T-helper 9 cell (primary cell): ENCODE data around the gene ULK4.
"Not testable (repeated sequence)": the region's sequence is repeated elsewhere in the genome, so short reads cannot be mapped to it uniquely, and the experiment has no call there.

Source experiments
- DNase-seq: peaks from one replicate; pipeline ENCODE4 v3.0.0-alpha.2; 2020

The ULK4 gene

DNA sequence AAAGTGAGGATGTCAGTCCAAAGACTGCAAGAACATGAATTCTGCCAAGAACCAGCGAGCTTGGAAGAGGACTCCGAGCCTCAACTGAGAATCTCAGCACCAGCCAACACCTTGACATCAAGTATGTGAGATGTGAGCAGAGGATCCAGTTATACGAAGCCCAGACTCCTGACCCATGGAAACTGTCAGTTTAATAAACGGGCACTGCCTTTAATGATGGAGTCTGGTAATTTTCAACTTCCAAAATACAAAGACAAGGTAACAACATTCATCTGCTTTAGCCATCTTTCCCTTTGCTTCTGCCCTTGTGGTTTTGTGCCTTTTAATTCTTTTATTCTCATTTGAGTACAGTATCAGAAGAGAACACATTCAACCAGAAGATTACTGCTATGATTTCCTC is 211.9 kb downstream of the ULK4 start:
- no peak for DNase-seq

DNA sequence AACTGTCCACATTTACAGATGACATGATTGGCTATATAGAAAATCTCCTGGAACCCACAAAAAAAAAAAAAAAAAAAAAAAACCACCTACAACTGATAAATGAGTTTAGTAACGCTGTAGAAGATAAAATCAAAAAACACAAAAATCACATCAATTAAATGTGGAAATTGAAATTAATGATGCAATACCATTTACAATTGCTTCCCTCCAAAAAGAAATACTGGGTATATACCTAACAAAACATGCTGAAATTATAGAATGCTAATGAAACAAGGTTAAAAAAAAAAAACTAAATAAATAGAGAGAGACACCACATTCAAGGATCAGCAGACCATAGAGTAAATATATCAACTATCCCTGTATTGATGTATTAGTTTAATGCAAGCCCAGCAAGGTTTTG is 215.7 kb downstream of the ULK4 start:
- no peak for DNase-seq

- no peak for DNase-seq
These were observed 219.8 kb downstream of the ULK4 start for GRCh38 chr3:41742121-41742520.

DNA sequence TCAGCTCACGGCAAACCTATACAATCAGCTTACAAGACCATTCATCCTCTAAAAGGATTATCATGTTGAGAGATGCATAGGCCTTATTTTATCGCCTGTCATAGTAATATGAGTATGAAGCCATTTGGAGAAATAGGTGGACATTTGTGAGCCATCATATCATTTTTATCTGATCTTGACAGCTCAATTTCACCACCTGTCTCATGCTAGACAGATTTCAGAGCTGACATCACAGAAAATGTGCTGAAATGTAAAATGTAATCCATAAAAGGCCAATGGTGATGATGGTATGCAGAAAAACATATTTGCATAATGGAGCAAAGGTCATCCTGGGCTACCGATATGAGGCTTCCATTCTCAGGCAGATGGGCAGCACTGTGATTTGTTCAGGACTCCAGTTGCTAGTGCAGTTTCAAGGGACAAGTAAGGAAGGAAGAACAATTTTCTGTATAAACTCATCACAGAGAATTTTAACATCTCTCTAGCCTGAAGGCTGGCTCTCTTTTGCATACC is 221.5 kb downstream of the ULK4 start:
- DNase-seq, result no peak

DNA sequence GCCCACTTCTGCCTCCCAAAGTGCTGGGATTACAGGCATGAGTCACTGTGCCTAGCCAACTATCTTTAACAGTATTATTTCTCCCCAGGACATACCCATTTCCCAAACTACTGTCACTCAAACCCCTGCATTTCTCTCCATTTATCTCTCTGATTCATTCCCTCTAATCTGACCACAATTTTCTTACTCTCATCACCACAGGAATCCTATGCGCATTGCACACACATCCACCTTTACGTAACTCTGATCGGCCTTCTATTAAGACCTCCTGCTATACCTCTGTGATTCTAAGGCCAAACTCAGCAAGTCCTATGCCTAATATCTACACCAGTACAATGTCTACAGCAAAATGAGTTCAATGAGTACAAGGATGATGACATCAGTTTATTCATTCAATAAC is 235.0 kb downstream of the ULK4 start:
- DNase-seq, result no peak

- no peak for DNase-seq
These were observed 244.3 kb downstream of the ULK4 start for GRCh38 chr3:41717641-41718040.

DNA sequence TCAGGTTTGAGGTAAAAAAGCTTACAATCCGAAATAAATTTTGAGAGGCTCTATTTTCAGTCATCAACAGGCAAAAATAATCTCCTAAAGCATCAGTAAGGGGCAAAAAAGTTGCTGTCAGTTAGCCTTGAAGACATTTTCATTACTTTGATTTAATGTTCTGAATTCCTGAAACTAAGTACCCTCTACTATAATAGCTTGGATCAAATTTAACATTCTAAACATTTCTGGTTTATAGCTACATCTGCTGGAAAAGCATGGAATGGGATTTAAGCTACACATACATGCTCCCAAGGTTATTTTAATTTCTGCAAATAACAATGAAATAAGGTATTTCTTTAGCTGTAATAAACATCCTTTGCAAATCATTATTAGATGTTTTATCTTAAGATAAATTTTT is 245.4 kb downstream of the ULK4 start:
- DNase-seq, result no peak

- DNase-seq, result no peak
These were observed 246.5 kb downstream of the ULK4 start for GRCh38 chr3:41715376-41715775.

DNA sequence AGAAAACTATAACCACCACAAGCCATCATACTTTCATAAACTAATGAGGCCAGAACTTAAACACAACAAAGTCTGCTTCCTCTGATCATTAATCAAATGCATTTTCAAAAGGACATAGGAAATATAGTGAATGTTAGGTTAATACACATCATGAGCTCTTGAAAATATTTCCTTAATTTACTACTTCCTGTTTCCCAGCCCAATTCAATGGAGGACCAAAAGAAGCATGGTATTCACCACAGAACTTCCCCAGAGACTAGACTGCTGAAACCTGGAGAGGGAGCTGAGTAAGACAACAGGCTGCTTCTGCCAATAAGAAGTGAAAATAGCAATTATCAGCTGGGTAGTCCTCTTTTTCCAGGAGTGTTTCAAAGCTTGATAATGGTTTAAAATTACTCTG is 250.3 kb downstream of the ULK4 start:
- no peak for DNase-seq

DNA sequence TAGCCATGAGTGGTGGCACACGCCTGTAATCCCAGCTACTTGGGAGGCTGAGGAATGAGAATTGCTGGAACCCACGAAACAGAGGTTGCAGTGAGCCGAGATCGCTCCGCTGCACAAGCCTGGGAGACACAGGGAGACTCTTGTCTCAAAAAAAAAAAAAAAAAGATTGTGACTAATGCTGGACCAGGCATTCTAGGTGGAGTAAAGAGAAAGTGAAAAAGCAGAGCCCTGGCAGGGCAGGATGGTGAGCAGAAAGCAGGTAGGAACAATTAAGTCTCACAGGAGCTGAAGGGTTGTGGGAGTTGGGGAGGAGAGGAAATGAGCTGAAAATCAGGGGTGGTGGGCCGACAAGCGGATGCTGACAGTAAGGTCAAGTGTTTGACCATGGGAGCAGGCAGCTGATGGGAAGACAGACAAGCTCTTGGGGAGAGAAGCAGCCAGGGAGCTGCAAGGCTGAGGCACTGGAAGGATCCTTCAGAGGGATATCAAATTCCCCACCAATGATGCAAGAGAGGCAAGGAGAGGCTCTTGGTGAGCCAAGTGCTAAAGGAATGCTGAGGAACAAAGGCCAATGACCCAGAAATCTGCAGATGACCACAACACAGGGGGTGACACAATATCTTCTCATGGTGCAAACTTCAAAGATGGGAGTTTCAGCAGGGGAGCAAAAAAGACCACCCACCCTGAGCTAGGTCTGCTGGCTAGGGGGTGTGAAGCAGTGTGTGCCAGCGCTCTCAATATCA is 251.1 kb downstream of the ULK4 start:
- no peak for DNase-seq

- DNase-seq, result not testable (repeated sequence)
These were observed 252.7 kb downstream of the ULK4 start for GRCh38 chr3:41709213-41709612.

- no peak for DNase-seq
These were observed 253.7 kb downstream of the ULK4 start for GRCh38 chr3:41708176-41708575.

GRCh38 chr3:41705893-41706292 is 256.0 kb downstream of the ULK4 start:
- no peak for DNase-seq

- no peak for DNase-seq
These were observed 260.7 kb downstream of the ULK4 start for GRCh38 chr3:41701191-41701698.

DNA sequence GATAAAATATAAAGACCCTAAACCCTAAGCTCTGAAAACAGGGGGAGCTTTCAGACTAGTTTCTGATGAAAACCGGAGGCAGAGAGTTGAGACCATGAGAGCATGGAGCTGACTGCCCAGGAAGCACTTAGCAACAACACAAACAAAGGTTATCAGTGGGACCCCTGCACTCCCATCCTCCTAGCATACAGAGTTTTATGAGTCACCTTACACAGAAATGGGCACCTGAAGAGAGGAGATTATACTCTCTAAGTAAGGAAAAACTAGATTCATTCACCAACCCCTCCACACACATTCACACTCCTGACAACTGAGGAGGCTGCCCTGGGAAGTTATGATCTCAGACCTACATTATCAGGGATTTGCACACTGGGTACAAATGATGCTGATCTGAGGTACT is 261.7 kb downstream of the ULK4 start:
- DNase-seq, result no peak

- no peak for DNase-seq
These were observed 263.0 kb downstream of the ULK4 start for GRCh38 chr3:41698898-41699297.

DNA sequence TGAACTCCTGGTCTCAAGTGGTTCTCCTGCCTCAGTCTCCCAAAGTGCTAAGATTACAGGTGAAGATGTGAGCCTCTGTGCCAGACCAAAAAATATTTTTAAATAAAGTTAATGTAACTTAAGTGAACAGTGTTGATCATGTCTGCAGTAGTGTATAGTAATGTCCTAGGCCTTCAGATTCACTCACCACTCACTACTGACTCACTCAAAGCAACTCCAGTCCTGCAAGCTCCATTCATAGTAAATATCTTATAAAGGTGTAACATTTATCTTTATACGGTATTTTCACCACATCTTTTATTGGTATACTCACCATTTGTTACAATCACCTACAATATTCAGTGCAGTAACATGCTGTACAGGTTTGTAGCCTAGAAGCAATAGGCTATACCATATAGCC is 264.2 kb downstream of the ULK4 start:
- no peak for DNase-seq

DNA sequence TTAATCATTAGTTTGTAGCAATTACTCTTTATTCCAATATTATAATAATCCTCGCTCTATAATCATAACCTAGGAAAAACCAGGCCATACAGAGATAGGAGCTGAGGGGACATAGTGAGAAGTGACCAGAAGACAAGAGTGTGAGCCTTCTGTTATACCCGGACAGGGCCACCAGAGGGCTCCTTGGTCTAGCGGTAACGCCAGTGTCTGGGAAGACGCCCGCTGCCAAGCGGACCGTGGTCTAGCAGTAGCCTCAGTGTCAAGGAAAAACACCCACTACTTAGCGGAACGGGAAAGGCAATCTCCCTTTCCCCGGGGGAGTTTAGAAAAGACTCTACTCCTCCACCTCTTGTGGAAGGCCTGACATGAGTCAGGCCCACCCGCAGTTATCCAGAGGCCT is 266.1 kb downstream of the ULK4 start:
- DNase-seq, result not testable (repeated sequence)

GRCh38 chr3:41693799-41694198 is 268.1 kb downstream of the ULK4 start:
- no peak for DNase-seq

GRCh38 chr3:41690766-41691563 is 270.9 kb downstream of the ULK4 start:
- no peak for DNase-seq

DNA sequence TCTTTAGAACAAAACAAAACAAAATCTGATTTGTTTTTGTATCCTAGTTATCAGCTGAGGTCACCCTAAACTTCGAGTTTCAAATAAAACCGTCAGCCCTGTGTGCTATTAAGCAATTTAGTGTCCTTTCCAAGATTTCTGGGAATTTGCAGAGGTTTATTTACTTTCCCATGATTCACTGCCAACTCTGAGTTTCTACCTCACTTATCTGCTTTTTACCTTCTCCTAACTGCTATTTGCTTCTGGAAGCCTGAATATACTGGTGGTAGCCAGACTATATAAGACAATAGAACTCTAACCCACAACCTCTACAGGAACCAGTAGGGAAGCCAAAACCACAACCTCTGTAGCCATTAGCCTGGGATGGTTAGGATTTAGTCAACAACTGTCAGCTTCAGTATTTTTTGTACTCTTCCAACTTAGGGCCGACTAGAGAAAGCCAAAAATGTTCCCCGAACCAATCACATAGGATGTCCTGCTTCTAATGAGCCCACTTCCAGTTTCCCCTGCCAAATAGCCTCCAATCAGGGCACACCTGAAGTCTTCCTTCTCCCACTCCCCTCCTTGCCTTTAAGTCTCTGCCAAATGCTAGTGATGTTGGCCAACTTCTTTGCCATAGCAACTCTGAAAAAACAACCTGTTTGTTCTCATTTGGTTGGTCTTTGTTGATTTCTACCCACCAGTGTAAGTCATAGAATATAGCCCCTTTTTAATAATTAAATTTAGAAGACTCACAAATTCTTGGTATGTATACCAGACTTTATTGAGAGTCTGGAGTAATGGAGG is 273.1 kb downstream of the ULK4 start:
- DNase-seq, result no peak

DNA sequence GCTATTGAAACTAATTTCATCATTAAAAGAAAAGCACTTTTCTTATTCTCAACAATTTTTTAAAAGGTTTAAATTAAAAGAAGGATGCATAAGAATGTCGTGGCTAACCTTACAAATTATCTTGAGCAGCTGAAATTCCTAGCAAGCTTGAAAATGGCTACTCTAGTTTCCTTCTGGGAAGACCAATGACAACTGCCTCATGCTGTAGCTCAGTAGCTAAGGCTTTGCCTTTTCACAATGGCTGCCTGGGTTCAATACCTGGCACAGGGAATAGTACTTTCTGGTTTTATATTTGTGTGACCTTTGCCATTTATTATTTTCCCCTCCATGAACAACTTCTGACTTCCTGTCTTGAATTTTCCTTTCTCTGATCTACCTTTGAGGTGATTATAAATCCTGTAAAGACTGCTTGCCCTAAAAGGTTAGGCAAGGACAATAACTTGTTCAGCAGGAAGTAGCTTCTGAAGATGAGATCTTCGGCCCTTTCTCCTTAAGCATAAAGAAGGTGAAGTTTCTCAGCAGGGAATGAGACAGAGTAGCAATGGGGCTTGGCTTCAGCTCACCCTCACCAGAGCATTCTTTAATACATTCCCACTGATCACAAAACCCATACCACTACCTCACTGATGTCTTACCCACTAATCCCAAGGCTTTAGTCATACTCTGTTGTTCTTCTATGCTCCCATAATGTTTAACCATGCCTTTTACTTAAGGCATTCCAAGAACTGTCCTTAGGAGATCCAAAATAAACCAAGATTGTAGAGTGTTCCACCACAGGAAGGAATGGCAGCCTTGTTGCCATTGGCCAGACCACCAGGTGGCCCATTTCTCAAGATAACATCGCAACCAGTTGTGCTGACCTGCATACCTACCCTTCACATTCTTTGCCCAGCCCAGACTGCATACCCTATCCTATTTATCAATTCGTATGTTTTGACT is 276.8 kb downstream of the ULK4 start:
- DNase-seq, result no peak
